GM18517 (cell line): ENCODE data around the gene EMP1.

Source experiments
- ATAC-seq: cut with Tn5 transposase; IDR thresholded peaks from one replicate; pipeline ENCODE4 v1.9.1; 2021; ENCODE audit warnings: mild to moderate bottlenecking, moderate library complexity; ENCODE audit not compliant: unreplicated experiment

Gene EMP1

DNA sequence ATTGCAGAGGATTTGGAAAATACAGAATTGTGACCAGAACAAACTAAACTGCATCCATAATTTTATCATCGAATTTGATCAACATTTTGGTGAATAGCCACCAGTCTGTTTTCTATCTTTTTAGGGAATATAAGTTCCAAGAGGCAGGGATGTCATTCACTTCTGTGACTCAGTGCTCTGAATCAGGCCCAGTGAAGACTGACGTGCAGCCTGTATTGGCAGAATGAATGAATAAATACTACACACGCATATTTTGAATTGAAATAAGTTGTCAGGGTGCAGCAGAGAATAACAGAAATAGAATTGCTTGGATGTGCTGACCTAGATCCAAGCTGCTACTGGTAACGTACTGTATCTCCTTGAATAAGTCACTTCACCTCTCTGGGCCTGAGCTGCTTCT, 1.3 kb upstream of the EMP1 start:
- no peak for ATAC-seq

DNA sequence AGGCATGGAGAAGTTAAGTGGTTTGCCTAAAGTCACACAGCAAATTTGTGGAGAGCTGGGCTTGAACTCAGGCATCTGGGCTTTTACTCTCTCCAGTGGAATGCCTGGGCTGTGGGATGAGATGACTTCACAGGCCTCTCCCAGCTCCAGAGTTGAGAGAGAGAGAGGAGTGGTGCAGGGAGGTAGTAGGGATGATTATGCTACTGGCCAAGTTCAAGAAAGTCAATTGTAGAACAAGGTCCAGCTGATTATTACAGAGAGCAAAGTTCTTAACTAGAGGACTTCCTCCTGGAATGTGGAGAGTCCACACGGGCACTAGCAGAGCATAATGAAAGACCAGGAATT, 769 bp upstream of the EMP1 start:
- no peak for ATAC-seq

DNA sequence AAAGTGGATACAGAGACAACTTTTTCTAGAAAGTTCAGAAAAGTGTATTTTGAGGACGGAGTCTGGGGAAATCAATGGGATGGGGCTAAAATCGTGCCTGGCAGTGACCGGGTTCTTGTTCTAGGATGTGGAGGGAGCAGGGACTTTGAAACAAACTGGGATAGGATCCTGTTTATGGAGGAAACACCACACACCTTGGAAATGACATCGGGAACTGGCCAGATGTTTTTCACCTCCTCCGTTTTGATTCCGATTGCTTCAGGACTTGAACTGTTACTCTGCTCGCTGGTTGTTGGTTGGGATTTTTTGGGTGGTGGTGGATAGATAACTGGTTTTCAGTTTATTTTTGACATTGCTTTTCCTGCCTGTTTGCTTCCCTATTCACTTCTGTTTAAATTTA, 506 bp downstream of the EMP1 start:
- no peak for ATAC-seq

DNA sequence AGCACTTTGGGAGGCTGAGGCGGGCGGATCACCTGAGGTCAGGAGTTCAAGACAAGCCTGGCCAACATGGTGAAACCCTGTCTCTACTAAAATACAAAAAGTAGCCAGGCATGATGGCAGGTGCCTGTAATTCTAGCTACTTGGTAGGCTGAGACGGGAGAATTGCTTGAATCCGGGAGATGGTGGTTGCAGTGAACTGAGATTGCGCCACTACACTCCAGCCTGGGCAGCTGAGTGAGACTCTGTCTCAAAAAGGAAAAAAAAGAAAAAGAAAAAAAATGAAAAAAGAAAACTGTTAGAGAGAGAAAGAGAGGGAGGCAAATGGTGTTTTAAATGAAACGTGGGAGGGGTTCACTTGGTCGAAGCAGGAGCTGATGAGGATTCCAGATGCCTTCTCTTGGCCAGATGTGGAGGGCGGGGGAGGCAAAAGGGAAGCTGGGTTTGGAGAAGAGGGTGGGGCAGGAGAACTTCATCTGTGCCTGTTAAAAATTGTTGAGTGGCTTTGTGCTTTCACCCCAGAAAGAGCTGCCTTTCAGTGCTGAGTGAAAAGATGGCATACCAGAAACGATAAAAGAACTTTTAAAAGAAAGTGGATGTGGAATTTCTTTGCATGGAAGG, 1.1 kb downstream of the EMP1 start:
- ATAC-seq = no peak

DNA sequence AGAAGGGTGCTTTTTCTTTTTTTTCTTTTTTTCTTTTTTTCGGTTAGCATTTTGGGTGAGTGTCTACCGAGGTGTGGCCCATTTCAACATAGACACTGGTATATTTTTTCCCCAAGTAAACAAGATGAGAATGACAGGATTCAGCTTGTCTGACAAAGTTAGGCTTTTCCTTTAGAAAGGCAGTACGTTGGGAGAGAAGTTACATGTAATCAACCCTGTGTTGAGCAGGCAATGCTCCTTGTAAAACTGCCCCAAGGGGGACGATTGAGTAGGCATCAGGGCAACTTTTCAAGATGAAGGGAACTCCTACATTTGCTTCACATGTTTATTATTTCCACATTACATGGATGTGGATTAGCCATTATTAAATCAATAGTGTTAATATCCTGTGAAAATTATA, 1.7 kb downstream of the EMP1 start:
- ATAC-seq = no peak

DNA sequence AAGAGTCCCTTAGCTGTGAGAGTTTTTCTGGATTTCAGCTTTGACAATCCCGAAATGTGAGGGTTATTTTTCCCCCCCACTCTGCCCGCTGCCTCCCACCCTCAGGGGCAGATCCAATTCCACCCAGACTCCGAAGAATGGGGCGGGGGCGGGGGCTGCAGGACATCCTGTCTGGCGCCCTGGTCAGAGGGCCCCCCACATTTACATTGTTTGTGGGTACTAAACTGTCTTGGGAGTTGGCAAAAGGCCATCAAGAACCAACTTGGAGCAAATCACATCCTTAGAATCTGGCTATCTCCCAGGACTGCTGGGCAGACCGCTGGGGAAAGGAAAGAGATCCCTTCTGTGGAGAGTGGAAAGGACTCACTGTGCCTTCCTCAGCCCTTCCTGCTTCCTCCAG, 2.4 kb downstream of the EMP1 start:
- no peak for ATAC-seq

DNA sequence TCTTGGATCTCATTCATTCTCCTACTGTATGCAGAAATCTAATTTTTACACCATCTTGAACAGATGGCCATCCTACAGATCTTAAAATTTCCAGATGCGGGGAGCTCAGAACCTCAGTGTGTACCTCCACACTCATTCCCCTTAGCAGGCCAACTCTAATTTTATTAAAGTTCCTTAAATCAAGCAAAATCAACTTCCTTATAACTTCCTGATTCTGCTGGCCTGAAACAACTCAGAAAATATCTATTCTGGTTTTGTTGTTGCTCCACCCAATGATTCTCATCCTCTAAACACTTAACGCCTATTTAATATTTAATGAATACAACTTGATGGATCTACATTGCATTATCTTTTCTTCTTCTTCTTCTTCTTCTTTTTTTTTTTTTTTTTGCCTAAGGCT, 3.1 kb downstream of the EMP1 start:
- ATAC-seq = no peak

DNA sequence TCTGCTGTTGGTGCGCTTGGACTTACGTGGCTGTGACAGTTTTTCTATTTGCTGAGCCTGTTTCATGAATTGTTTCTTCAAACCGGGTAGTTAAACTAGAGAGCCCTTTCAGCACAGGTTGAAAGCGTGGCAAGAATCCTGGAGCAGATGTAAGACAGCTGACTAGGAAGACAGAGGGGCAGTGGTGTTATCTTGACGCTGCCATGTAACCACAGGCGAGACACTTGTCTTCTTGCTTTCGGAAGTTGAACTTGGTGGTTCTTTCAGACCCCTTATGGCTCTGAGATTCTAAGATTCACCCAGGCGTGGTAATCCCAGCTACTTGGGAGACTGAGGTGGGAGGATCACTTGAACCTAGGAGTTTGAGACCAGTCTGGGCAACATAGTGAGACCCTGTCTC, 4.3 kb downstream of the EMP1 start:
- no peak for ATAC-seq

DNA sequence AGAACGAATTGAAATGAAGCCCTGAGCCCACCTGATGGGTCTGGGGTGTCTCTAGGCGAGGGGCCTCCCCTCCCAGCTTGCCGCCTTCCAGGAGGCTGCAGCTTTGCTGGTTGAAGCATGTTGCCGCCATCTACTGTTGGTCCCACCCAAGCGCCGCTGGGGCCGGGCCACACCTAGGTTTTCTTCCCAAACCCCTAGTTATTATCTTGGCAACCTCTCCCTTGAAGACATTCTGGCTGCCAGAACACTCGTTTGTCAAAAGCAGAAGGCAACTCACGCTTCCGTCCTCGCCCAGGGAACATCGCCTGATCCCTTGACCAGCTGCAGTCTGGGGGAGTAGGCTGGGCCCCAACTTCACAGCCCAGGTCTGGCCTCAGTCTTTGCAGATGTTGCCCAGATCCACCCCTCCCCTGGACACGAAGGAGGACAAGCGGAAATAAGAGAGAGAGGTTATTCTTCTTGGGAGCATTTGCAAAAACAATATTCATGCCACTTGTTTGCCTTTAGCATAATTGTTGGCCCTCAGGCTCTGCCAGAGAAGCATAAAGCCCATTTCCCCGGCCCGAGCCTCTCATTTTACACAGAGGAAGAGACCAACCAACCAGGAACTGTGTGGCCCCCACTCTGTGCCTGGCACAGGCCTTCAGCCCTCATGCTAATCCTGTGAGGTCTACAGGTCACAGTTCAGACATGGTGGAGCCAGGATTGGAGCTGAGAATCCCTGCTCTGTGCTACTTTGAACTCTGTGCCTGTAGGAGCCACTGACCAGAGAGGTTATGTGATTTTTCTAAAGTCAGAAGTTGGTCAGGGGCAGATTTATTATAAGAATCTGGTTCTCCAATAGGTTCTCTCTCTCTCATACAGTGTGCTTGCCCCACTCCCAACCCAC, 6.8 kb downstream of the EMP1 start:
- no peak for ATAC-seq

DNA sequence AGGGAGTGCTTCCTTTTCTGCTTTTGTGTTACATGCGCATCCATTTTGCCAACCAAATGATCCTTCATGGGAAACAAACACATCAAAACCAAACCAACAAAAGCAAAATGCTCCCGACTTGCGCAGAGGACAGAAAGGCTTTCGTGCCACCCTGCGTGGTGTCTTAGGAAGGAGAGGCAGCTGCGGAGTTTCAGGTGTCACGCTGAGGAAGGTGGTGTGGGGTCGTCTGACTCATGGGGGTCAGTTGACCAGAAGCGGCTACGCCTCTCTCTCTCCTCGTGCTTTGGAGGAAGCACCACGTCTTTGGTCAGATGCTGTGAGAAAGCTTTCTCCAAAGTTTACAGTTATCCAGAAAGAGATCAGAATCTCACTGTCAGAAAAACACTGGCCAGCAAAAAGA, 7.9 kb downstream of the EMP1 start:
- ATAC-seq = no peak

DNA sequence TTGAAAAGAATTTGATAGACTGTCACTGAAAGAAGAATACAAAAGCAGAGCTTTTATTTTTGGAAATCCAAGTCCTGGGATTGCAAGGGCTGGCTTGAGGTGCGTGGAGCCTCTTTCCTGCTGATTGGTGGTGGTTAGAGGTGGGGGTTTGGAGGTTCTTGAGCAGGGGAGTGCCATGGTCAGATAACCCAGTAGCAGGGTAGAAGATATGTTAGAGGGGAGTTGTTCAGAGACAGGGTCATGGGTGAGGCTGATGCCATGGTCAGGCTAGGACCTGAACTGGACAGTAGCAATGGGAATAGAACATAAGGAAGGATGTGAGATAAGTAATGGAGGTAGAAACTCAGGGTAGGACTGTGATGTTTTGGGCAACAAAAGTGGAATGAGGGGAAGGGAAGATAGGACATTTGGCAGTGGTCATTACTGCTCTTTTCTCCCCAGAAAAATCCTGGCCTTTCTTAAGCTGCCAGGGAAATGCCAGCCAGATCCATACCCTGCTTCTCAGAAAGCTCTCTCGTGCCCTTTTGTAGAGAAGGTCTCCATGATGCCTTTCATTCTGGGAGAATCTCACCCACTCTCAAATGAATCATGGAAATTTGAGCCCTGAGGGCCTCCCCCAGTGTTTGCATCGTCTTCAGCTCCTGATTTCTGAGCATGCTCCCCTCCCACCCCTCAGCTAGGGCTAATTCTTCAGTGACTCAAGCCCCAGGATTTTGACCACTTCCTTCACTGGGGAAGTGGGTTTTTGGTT, 9.5 kb downstream of the EMP1 start:
- no peak for ATAC-seq

DNA sequence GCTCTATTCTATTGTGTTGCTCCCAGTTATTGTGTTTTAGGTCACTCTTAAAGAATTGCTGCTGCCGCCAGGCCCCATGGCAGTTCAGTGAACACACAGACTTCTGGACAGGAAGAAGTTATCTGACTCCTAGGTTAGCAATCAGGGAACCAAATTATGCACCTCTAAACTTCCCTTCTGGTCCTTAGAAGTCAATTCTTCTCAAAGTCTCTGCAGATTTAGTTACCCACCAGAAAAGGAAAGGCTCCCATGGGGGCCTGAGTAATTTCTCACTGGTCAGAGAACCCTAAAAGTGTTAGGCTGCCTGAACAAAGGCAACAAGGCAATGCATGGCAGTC, 10.0 kb downstream of the EMP1 start:
- no peak for ATAC-seq

DNA sequence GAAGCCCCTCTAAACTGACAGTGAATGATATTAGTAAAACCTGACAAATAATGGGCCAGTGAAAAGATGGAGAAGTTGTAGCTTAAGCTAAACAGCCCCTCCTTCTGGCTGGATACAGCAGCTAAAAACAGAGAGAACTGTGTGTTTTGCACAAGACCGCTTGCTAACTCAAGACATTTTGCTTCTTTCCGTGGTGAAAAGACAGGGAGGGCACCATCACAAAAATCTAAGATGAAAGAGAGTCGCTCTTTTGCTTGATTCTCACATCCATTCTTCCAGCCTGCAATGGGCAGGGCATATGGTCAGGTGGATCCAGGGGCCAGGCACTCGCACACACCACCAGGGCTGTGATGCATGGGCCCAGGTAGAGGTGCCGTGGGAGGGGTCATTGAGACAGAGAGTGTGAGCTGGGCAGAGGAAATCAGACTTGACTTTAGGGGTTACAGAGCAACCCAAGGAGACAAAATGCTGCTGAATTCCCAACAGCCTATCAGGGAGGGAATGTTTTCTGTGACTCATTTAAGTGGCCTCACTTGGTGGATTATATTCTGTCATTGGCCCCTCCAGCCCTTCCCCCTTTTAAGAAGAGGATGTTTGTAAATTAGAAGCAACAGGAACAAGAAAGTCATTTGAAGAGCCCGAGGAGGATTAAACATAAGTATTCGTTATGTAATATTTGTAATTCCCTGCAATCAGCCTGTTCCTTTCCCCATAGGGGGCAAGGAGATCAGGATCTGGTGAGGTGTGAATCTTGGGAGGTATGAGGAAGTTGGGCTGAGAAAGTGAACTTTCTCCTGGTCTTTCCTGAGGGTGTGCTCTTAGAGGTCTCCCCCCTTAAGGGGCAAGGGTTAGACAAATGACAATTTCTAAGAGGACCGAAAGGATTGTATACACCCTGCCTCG, 12.3 kb downstream of the EMP1 start:
- no peak for ATAC-seq

DNA sequence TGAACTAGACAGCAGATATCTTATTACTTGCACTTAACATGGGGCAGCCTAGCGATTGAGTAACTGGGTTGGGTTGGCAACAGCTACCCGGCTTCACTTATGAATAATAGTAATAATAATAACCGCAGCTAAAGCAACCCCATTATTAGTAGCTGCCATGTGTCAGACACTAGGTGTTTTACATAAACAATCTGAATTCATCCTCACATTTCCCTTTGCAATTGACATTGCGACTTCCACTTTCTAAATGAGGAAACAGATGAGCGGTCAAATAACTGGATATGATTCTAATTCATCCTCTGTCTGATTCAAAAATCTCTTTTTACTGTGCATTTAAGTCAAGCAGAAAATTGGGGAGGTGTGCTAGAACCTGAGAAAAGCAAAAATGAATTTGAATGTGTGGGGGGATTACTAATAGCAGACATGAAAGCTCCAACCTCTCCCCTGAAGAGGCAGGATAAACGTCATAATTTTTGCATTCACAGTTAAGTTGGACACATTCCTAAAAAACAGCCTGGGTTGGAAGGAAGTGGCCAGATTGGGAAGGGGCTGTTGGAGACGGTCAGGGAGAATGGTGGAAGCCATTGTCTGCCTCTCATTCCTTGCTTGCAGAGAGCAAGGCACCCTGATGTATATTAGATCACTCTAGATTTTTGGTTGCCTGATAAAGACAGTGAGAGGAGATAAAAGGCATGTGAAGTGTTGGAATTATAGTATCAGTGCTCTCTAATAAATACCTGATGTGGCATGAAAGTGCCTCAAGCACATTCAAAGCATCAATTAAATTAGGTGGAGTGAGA, 13.1 kb downstream of the EMP1 start:
- no peak for ATAC-seq

DNA sequence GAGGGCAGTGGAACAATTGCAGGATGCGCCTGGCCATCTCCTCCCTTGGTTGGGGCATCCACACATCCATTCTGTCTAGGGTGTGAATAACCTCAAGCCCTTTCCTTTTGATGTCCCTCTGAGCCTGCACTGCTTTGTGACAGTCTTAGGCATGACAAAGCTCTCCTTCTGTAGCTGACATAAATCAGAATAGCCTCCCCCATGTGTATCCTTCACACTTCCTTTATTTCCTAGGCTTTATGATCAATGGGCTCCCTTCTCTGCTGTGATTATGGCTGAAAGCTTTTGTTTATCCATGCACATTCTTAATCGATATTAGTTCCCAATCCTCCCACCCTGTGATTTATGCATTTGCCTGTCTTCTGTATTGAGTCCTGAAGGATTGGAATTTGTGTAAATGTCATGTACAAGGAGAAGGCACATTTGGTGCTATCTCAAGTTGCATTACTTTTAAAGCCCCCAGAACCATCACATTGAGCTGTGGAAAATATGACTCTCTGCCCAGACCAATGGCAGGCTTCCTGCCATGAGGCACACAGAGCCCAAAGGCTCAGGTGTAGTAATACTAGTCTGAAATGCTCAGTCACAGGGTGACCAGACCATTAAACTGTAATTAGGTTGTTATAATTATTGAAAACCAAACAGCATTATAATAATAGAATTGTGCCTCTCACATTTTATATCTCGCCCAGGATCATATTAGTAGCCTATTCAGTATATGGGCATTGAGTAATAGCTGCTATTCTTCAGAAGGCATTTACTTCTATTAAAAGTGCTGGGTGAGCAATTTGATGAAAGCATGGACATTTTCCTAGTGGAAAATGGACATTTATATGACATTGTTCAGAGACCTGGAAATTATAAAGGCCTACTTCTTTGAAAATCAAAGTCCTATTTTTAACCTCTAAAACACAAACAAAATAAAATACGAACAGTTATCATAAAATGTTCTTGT, 14.0 kb downstream of the EMP1 start:
- no peak for ATAC-seq

DNA sequence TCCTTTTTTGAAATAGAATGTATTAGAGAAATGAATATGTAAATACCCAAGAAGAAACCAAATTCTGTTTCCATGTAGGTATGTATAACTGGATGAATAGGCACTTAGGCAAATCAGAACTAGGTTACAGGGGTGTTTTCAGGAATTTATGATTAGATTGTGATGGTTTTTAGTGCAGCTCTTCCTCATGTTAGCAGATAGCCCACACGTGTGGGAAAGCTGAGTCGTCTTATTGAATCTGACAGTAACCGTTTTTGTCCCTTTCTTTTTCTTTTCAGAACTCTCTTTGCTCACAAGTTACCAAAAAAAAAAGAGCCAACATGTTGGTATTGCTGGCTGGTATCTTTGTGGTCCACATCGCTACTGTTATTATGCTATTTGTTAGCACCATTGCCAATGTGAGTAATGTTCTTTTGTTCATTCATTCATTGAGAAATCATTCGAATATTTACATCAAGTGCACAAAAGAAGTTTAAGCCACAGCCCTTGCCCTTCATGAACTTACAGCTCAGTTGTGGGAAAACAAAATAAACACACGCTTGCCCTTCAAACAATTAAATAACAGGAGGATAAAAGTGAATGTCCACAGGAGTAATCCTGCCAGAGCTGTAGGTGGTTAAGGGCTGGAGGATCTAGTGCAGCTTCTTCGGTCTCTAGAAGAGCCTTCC, 14.8 kb downstream of the EMP1 start:
- no peak for ATAC-seq

DNA sequence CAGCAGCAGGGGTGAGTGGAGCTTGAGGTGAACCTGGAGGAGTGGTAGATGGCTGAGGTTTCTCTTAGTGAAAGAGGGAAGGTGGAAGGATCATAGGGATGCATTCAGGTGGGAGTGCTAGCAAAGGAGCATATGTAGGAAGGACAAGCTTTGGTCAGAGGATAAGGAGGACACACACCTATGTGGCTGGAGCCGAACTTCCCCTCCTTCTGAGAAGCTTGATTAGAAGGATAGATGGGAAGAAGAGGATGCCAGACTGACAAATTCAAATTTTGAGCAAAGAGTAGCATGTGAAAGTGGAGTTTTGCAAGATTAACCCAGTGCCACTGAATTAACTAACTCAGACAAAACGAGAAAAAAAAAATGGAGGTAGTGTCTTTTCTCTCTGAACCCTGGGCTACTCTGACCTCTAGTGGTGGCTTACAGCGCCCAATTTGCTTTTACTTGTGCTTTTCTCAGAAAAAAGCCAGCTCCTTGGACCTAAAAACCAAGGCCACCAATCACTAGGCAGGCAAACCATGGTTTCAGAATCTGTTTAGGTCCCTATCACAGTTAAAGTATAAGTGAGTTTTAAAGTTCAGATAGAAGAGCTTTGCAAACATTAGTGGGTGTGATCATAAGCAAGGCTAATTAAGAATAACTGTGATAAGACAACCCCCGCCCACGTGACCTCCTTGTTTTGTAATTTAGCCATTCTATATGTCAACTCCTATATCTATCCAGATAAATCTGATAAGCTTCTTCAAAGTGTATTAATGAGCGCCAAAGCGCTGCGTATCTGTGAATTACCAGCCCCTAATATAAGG, 15.5 kb downstream of the EMP1 start:
- no peak for ATAC-seq

DNA sequence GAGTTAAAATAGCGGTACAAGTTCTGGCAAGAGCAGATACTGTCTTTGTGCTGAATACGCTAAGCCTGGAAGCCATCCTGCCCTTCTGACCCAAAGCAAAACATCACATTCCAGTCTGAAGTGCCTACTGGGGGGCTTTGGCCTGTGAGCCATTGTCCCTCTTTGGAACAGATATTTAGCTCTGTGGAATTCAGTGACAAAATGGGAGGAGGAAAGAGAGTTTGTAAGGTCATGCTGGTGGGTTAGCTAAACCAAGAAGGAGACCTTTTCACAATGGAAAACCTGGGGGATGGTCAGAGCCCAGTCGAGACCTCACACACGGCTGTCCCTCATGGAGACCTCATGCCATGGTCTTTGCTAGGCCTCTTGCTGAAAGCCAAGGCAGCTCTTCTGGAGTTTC, 18.5 kb downstream of the EMP1 start:
- no peak for ATAC-seq
